ENCODE data around the gene OSBPL3. TPM values are rescaled to one million over a fixed set of nuclear protein-coding genes. Genes with fewer than 3 reads are reported as not detected.

OSBPL3 gene
- total RNA-seq, 1 experiment from 2014 or later = 36.8 TPM

- TF ChIP-seq ATF3 (IDR thresholded peaks at IDR 0.05) (no peak), SP1 (IDR thresholded peaks at IDR 0.05; ENCODE audit: low read depth) (no peak), TCF7L2 (IDR thresholded peaks at IDR 0.05; ENCODE audit: borderline replicate concordance, extremely low read depth, insufficient read depth, insufficient read length) (no peak), MAX (IDR thresholded peaks at IDR 0.05) (no peak), REST (IDR thresholded peaks at IDR 0.05; ENCODE audit: low read depth) (no peak), SIN3A (IDR thresholded peaks at IDR 0.05; ENCODE audit: low read depth) (no peak), JUND (IDR thresholded peaks at IDR 0.05) (no peak), POLR2AphosphoS5 (IDR thresholded peaks at IDR 0.05; ENCODE audit: low read depth, low read length) (no peak), ZFX (IDR thresholded peaks at IDR 0.05) (no peak), SRF (IDR thresholded peaks at IDR 0.05; ENCODE audit: low read depth) (no peak), EGR1 (IDR thresholded peaks at IDR 0.05; ENCODE audit: low read depth) (no peak), RAD21 (IDR thresholded peaks at IDR 0.05; ENCODE audit: low read depth) (no peak), FOSL1 (IDR thresholded peaks at IDR 0.05; ENCODE audit: low read depth) (no peak), CTCF (IDR thresholded peaks at IDR 0.05 in 2 of 3, conservative IDR thresholded peaks at IDR 0.05 in 1 of 3; ENCODE audit: borderline replicate concordance in 1 of 3, insufficient read depth in 1 of 3, low read depth in 2 of 3, low read length in 2 of 3) (no peak), CEBPB (IDR thresholded peaks at IDR 0.05; ENCODE audit: low read depth) (no peak), CBX3 (IDR thresholded peaks at IDR 0.05; ENCODE audit: low read depth) (no peak), ELF1 (IDR thresholded peaks at IDR 0.05; ENCODE audit: borderline replicate concordance, low read depth) (no peak), ZBTB33 (IDR thresholded peaks at IDR 0.05; ENCODE audit: extremely low read depth, insufficient replicate concordance, low read length) (no peak)
- Histone ChIP-seq H3K79me2 (ENCODE audit: insufficient read depth, low read length) (peaks cover 98% of the 10 kb centered on the region), H3K4me2 (ENCODE audit: low read length) (peak overlapping the region; percentile 86), H2AFZ (ENCODE audit: low read depth, low read length, poor library complexity, severe bottlenecking) (no peak overlapping the region), H3K27ac (ENCODE audit: low read depth, low read length) (peak overlapping the region; percentile 99), H3K9me2 (ENCODE audit: insufficient read depth) (no peaks in the 10 kb centered on the region), H3K9ac (ENCODE audit: low read length) (peak overlapping the region; percentile 61), H3K27me3 (ENCODE audit: insufficient read depth, low read length) (no peaks in the 10 kb centered on the region), H3K36me3 (ENCODE audit: control insufficient read depth in 1 of 2, insufficient read depth in 2 of 2, low read length in 2 of 2) (no peaks in the 10 kb centered on the region), H4K20me1 (ENCODE audit: insufficient read depth) (no peaks in the 10 kb centered on the region; the same call in 1 of the 2 replicates), H3K4me1 (ENCODE audit: control insufficient read depth in 1 of 2, insufficient read depth in 2 of 2, low read length in 2 of 2) (peaks cover 70 to 88% of the 10 kb centered on the region in 2 experiments), H3K4me3 (replicated peaks in 1 of 2; ENCODE audit: low read depth in 1 of 2, low read length in 2 of 2) (peak overlapping the region in 1 of 2 experiments; percentile 49; a peak in 2 of 4 replicates), H3K9me3 (ENCODE audit: control insufficient read depth in 1 of 2, insufficient read depth in 1 of 2, low read depth in 1 of 2, low read length in 2 of 2) (no peaks in the 10 kb centered on the region)
- CTCF ChIA-PET = interaction anchor here (0.8 to 3.7 kb wide), 3 partner anchors 10 to 160 kb away, joined by 3 to 23 read pairs (median 8); no protein-coding TSS in a partner anchor
- RAD21 ChIA-PET (ENCODE audit: low non-redundant PET in 1 of 2, low total read pairs in 2 of 2, uncharacterized antibody in 2 of 2, unreplicated experiment in 2 of 2) = no interaction called here
- peak; percentile 14 for ATAC-seq
- BruUV-seq (replicated peaks) = no TSS peak
- intact Hi-C loops (cut with micrococcal nuclease) = loop anchor here (5.0 kb wide), 1 partner anchor 65 kb away; no protein-coding TSS in a partner anchor
- no peak for DNase-seq (ENCODE audit: low read depth, low spot score)
- POLR2A ChIA-PET = interaction anchor here (1.1 to 1.8 kb wide), 2 partner anchors 10 to 153 kb away, joined by 5 to 6 read pairs; partner anchors contain the start of gene CYCS
Measured at GRCh38 chr7:24972166-24972477, 7.9 kb downstream of the OSBPL3 start.

Measured in HCT116 (cell line).